SK-N-DZ (cell line): Measurements from ENCODE around the gene CHST3.
"Not testable (repeated sequence)": the region's sequence is repeated elsewhere in the genome, so short reads cannot be mapped to it uniquely, and the experiment has no call there.

Experiments used
- DNase-seq: peaks from one replicate; pipeline ENCODE4 v3.0.0-alpha.2; 2015; ENCODE audit warnings: low spot score

Gene CHST3

GRCh38 chr10:71948496-71949067 lies 15.6 kb upstream of the CHST3 start:
- DNase-seq = no peak

DNA sequence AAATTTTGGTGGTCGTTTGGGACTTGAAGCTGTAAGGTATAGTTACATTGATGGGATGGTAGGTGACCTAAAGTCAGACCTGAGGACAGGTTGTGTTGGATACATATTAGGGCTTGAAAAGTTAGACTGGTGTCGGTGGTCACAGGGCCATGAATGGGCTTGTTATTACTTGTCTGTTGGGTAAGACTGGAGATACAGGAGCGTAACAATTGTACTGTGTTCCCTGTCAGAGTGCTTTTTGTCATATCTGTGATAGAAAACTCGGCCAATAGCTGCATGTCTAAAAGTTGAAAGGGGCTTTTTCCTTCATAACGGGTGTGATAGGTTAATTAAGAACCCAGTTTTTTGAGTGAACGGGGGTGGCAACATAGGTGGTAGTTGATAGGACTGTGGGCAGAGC lies 13.5 kb upstream of the CHST3 start:
- DNase-seq = no peak

GRCh38 chr10:71952745-71953144 lies 11.4 kb upstream of the CHST3 start:
- DNase-seq = no peak

DNA sequence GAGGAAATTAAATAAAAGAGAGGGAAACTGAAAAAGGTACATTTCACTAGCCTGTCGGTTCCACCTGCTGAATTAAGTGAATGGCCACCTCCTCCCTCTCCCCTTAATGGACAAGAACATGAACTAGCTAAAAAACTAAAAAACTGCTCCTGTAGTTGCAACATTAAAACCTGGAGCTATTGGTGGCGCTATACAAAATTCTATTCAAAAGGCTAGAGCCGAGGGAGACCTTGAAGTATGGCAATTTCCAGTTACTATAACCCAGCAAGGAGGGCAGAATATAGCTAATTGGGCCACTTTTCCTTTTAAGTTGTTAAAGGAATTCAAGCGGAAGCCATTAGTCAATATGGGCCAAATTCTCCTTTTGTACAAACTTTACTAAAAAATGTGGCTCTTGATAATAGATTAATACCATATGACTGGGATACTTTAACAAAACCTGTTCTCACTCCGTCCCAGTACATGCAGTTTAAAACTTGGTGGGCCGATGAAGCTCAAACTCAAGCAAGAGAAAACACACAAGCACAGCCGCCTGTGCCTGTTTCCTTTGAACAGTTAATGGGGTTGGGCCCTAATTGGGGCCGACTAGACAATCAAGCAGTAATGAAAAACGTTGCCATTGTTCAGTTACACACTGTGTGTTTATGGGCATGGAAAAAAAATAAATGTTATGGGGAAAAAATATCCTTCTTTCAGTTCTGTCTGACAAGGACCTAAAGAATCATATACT lies 6.5 kb upstream of the CHST3 start:
- DNase-seq = no peak

DNA sequence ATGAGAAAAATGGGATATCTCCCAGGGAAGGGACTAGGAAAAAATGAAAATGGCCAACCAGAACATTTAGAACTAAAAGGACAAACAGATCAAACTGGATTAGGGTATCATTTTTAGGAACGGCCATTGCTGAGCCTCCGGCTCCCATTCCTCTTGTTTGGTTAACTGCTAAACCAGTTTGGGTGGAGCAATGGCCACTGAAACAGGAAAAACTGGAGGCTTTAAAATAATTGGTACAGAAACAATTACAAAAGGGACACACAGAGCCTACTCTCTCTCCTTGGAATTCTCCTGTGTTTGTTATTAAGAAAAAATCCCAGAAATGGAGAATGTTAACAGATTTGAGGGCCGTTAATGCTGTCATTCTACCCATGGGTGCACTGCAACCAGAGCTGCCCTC lies 4.7 kb upstream of the CHST3 start:
- no peak for DNase-seq

DNA sequence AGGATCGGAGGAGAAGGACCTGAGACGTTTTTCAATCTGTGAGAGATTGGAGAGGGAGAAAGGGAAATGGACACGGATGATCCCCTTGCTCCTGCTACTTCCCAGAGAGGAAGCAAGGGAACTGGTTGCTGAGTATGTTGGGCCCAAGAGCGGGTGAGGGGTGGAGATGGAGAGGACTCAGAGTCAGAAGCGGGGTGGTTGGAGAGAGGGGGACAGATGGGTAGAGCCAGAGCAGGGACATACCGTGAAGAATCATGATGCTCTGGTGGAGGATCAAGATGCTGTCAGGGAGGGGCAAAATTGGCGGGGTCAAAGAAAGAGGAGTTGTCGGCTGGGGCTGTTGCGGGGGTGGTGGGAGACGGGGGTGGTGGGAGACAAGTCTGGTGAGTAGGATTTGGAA lies 2.4 kb upstream of the CHST3 start:
- no peak for DNase-seq

GRCh38 chr10:71962901-71963300 lies 1.3 kb upstream of the CHST3 start:
- no peak for DNase-seq

DNA sequence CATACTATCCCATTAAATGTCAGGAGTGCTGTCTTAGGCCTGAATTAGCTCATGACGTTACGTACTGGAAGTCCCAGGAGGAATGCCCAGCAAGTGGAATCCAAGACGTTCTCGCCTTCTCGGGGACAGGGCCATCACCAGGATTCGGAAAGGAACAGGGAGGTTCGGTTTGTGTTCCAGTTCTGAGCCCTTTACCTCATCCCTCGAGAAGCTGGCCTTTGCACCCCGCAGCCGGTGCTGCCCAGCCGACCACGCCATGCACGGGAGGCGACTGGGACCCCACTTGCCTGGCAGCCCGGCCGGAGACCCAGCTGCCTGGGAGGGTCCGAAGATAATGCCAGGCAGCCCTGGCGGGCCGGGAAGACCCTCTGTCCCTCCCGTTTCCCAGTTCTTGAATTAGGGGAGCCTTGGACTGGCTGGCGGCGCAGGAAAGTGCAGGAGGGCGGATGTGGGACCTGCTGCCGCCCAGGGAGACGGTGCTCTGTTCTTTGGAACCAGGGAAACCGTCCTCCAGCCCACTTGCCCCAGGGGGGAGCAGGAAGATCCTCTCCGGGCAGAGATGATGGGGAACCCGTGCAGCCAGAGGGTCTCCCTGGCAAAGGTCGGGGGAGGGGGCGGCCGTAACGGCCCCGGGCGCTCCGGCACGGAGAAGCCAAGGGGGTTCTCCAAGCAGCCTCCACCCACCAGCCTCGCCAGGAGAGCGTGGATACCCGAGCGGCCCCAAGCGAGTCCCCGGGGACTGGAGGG lies 671 bp upstream of the CHST3 start:
- DNase-seq = no peak

DNA sequence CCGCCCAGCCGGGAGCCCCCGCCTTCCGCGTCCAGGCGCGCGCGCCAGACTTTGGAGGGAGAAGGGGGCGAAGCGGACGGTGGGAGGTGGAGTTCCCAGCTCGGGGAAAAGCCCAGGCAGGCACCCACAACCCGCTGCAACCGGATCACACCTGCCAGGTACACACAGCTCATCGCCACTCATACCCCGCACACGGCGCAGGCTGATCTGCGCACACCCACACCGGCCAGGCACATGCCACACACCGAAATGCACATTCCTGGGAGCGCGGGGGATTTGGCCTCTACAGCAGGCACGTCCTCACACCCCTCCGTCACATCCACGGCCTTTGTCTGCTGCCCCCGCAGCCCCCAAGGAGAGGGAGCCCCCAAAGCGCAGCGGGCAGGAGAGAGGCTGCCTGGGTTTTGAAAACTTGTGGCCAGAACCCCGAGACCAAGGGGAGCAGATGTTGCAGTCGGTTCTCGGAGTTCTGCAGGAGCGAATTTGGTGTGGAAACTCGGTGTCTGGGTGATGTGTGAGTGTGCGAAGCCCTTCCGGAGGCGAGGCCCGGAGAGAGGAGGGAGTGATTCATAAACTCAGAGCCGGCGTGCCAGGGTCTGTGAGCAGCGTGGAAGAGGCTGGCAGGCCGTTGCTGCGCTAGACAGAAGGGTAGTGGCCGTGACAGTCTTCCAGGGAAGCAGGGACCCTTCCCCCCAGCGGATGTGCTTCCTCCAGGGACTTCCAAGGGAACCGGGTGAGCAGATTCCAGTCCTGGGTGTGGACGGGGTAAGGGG lies 734 bp downstream of the CHST3 start:
- DNase-seq = no peak

DNA sequence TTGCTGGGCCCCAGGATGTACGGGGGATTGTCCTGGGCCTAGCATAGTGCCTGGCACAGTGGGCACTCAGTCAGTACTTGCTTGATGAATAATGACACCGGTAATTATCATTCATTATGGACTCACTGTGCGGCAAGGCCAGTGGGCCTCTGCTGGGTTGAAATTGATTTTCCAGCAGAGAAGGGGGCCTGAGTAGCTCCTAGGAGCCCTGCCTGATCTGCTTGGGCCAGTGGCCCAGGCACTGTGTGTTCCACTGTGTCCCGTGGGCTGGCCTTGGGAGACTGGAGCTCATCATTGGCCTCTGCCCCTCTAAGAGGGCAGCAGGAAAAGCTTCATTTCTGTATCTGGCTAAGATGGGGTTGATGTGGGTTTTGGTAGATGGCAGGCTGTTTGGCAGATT lies 1.4 kb downstream of the CHST3 start:
- no peak for DNase-seq

- no peak for DNase-seq
Observed at GRCh38 chr10:71966046-71967004, 2.1 kb downstream of the CHST3 start.

GRCh38 chr10:71967958-71968357 lies 3.8 kb downstream of the CHST3 start:
- DNase-seq = not testable (repeated sequence)

DNA sequence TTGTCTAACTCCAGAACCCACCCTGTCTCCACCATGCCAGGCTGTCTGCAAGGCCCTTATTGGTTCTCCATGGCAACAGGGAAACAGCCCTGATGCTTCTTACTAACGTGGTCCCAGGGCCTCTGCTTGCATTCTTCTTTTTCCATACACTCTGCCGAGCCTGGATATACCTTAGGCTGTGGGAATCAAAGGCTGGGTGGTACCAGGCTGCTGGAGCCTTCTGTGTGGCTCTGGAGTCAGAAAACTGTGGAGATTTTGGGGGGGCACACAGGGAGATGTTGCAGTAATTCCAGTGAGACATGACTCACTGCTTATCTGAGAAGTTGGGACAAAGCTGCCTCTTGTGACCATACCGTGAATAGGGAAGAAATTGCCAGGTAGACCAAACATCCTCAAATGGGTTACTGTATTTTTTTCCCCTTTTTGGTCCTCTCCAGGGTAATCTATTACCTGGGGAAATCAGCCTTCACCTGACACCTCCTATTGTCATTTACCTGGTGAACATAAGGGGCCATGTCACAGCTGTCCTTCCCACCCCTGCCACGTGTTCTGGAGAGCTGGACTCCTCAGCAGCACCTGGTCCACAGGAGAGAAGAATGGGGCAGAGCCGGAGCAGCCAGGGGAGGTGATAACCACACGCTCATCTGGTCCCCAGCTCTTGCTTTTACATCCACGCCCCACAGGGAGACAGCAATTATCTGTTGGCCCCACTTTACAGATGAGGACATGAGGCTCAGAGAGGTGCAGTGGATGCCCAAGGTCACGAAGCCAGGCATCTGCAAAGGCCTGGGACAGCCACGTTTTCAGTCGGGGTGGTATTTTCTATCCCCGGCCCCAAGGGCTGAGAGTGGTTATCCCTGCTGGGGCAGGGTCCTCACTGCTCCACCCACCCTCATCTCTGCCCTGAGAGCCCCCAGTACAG lies 4.6 kb downstream of the CHST3 start:
- DNase-seq = no peak

DNA sequence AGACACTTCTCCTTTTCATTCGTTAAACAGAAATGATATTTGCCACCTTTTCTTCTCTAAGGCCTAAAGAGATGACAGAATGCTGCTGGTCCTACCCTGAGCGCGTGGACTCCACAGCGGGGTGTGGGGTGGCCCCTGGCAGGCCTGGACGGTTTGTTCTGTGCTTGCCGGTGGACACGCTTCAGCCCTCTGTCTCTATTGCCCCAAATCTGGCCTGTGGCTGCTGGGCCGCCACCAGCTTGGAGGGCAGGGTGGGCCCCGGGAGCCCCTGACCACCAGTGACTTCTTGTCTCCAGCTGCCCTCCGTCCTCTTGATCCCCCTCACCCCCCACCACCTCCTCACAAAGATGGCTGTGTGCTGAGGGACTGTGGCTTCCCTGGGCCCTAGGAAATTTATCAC lies 5.7 kb downstream of the CHST3 start:
- no peak for DNase-seq

- no peak for DNase-seq
Observed at GRCh38 chr10:71970331-71970730, 6.1 kb downstream of the CHST3 start.

- DNase-seq = no peak
Observed at GRCh38 chr10:71970869-71971268, 6.7 kb downstream of the CHST3 start.

- DNase-seq = no peak
Observed at GRCh38 chr10:71971311-71971731, 7.1 kb downstream of the CHST3 start.

GRCh38 chr10:71971769-71972555 lies 7.8 kb downstream of the CHST3 start:
- no peak for DNase-seq
